Loucy (cell line): ENCODE measurements around the gene ANKRD60.

Source experiments
- H2AFZ ChIP-seq: fragments of 200-600 bp; sonication (generic); 2 replicates; pipeline ENCODE4 v1.6.0; 2016; ENCODE audit warnings: antibody characterized with exemption, mild to moderate bottlenecking, low read length, moderate library complexity
- H3F3A ChIP-seq: fragments of 200-600 bp; 2 replicates; pipeline ENCODE4 v1.6.0; 2016; ENCODE audit warnings: antibody characterized with exemption, low read depth, mild to moderate bottlenecking
- H3K27me3 ChIP-seq: fragments of 200-600 bp; sonication (generic); 2 replicates; pipeline ENCODE4 v1.6.1; 2014; ENCODE audit warnings: low read length, mild to moderate bottlenecking; ENCODE audit not compliant: insufficient read depth, poor library complexity, severe bottlenecking
- H3K36me3 ChIP-seq: fragments of 200-600 bp; sonication (generic); 2 replicates; pipeline ENCODE4 v1.6.1; 2016; ENCODE audit warnings: low read length; ENCODE audit not compliant: insufficient read depth
- H3K4me1 ChIP-seq: fragments of 200-600 bp; sonication (generic); 2 replicates; pipeline ENCODE4 v1.5.1; 2014; ENCODE audit warnings: low read length, mild to moderate bottlenecking; ENCODE audit not compliant: insufficient read depth, poor library complexity, severe bottlenecking
- H3K4me2 ChIP-seq: fragments of 200-600 bp; sonication (generic); 2 replicates; pipeline ENCODE4 v1.6.0; 2014; ENCODE audit warnings: antibody characterized with exemption, low read length, low read depth, mild to moderate bottlenecking; ENCODE audit not compliant: poor library complexity, severe bottlenecking
- H3K4me3 ChIP-seq: fragments of 200-600 bp; sonication (generic); 2 replicates; pipeline ENCODE4 v1.5.1; 2014; ENCODE audit warnings: low read length, mild to moderate bottlenecking, mixed read lengths; ENCODE audit not compliant: poor library complexity, severe bottlenecking
- H3K79me2 ChIP-seq: fragments of 200-600 bp; sonication (generic); 2 replicates; pipeline ENCODE4 v1.6.1; 2014; ENCODE audit warnings: low read length; ENCODE audit not compliant: insufficient read depth
- H3K9ac ChIP-seq: fragments of 200-600 bp; sonication (generic); 2 replicates; pipeline ENCODE4 v1.6.0; 2014; ENCODE audit warnings: mild to moderate bottlenecking, low read depth, low read length, moderate library complexity; ENCODE audit not compliant: poor library complexity, severe bottlenecking
- H3K9me2 ChIP-seq: fragments of 200-600 bp; sonication (generic); replicated peaks from 2 replicates; pipeline ENCODE4 v1.6.1; 2016; ENCODE audit warnings: low read depth, low read length, mixed read lengths
- H3K9me3 ChIP-seq: fragments of 200-600 bp; sonication (generic); 2 replicates; pipeline ENCODE4 v1.6.1; 2014; ENCODE audit warnings: mild to moderate bottlenecking, antibody characterized with exemption, low read length, low read depth; ENCODE audit not compliant: insufficient read depth
- H4K20me1 ChIP-seq: fragments of 200-600 bp; sonication (generic); 2 replicates; pipeline ENCODE4 v1.6.0; 2014; ENCODE audit warnings: antibody characterized with exemption, low read length, mild to moderate bottlenecking; ENCODE audit not compliant: insufficient read depth, poor library complexity, severe bottlenecking
- EZH2phosphoT487 ChIP-seq: fragments of 200-600 bp; IDR thresholded peaks from 2 replicates; pipeline ENCODE4 v1.6.1; 2018; ENCODE audit warnings: antibody characterized with exemption, mild to moderate bottlenecking, moderate library complexity, borderline replicate concordance
- TF ChIP-seq, protein P1 (sequence below): fragments of 200-600 bp; sonication (generic); conservative IDR thresholded peaks from 2 replicates; pipeline ENCODE4 v1.5.1; 2014; ENCODE audit warnings: mild to moderate bottlenecking, antibody characterized with exemption, low read length

Gene ANKRD60

DNA sequence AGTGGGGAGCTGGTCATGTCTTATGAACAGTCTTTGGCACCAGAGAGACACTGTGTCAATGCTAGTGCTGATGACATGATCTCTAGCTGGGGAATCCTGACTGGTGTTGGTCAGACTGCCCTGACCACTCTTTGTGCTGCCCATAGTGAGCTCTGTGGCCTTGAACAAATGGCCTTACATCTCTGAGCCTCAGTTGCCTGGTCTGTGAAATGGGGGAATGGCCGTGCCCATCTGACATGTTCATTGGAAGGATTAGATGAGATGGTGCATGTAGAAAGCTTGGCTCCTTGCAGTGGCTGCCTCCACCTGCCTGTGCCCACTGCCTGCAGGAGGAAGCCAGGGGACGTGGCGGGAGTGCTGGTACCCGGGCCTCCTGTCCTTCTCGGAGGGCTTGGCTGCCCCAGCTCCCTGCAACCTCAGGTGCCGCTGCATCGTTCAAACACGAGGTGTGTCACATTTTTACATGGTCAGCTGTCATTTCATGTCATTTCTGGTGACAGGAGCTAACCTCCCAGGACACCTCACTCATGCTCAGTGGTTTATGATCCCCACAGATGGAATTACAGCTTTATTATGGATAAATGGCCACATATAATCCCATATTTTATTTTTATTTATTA is 45.8 kb downstream of the ANKRD60 start:
- Histone ChIP-seq H2AFZ (no peak overlapping the region), H3K4me2 (no peak overlapping the region), H3K9ac (no peak overlapping the region), H3K4me3 (no peak overlapping the region), H3K9me3 (no peaks in the 10 kb centered on the region), H3F3A (no peaks in the 10 kb centered on the region), H3K27me3 (no peaks in the 10 kb centered on the region), H3K9me2 (no peaks in the 10 kb centered on the region), H3K36me3 (no peaks in the 10 kb centered on the region), H4K20me1 (no peaks in the 10 kb centered on the region), H3K4me1 (peaks cover 6% of the 10 kb centered on the region), H3K79me2 (no peaks in the 10 kb centered on the region)
- TF ChIP-seq, protein P1, sequence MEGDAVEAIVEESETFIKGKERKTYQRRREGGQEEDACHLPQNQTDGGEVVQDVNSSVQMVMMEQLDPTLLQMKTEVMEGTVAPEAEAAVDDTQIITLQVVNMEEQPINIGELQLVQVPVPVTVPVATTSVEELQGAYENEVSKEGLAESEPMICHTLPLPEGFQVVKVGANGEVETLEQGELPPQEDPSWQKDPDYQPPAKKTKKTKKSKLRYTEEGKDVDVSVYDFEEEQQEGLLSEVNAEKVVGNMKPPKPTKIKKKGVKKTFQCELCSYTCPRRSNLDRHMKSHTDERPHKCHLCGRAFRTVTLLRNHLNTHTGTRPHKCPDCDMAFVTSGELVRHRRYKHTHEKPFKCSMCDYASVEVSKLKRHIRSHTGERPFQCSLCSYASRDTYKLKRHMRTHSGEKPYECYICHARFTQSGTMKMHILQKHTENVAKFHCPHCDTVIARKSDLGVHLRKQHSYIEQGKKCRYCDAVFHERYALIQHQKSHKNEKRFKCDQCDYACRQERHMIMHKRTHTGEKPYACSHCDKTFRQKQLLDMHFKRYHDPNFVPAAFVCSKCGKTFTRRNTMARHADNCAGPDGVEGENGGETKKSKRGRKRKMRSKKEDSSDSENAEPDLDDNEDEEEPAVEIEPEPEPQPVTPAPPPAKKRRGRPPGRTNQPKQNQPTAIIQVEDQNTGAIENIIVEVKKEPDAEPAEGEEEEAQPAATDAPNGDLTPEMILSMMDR, result no peak
- TF ChIP-seq EZH2phosphoT487, result no peak

DNA sequence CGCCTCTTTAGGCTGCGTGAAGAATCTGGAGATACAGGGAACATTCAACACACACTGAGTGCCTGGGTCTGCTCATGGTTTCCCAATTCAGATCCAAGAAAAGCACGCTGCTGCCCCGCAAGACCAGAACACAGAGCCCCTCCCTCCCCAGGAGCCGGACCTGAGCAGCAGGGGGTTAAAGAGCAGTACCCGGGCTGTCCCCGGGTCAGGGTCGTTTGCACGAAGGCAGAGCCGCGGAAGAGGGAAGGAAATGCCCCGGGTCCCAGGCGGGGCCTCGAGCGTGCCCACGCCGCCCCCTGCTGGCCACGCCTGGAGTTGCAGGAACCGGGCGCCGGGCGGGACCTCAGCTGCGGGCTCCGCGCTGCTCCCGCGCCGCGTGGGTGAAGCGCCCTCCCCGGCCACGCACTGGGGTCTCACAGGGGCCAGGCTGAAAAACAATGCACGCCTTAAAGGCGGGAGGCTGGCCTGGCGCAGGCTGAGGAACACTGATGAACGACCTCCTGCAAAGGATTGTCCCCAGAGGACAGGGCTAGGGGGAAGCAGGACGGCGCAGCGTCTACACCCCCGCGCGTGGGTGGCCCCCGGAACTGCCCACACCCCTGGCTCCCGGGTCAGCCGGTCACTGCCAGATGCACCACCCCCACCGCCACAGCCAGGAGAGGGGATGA is 48.9 kb downstream of the ANKRD60 start:
- Histone ChIP-seq H3K79me2 (no peaks in the 10 kb centered on the region), H4K20me1 (no peaks in the 10 kb centered on the region), H3K36me3 (no peaks in the 10 kb centered on the region), H3K9me2 (no peaks in the 10 kb centered on the region), H3F3A (no peaks in the 10 kb centered on the region), H2AFZ (peak overlapping the region; percentile 98), H3K4me1 (peaks cover 6% of the 10 kb centered on the region), H3K4me2 (peak overlapping the region; percentile 67), H3K9ac (peak overlapping the region; percentile 28), H3K27me3 (no peaks in the 10 kb centered on the region), H3K9me3 (no peaks in the 10 kb centered on the region), H3K4me3 (peak overlapping the region; percentile 65)
- TF ChIP-seq EZH2phosphoT487, result no peak
- TF ChIP-seq, protein P1, result peak; percentile 87

DNA sequence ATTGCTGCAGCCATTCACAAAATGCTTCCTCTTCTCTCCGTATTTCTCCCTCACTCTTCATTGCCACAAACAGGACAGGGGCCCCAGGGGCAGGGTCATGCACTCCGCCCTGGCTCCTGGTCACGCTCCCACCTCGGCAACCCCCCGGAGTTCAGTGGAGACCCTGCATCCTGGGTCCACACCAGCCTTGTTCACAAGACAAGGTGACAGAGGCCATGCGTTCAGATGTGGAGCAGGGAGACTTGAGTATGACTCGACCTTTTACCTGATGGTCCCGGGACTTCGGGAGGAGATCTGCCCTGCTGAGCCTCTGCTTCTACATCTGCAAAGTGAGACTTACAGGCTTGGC is 49.4 kb downstream of the ANKRD60 start:
- Histone ChIP-seq H3K27me3 (no peaks in the 10 kb centered on the region), H3K9me3 (no peaks in the 10 kb centered on the region), H3K9ac (peak overlapping the region; percentile 28), H3K4me1 (peaks cover 6% of the 10 kb centered on the region), H3K36me3 (no peaks in the 10 kb centered on the region), H4K20me1 (no peaks in the 10 kb centered on the region), H3K4me2 (peak overlapping the region; percentile 67), H3K9me2 (no peaks in the 10 kb centered on the region), H3F3A (no peaks in the 10 kb centered on the region), H2AFZ (peak overlapping the region; percentile 98), H3K4me3 (peak overlapping the region; percentile 65), H3K79me2 (no peaks in the 10 kb centered on the region)
- TF ChIP-seq, protein P1, result no peak
- TF ChIP-seq EZH2phosphoT487, result no peak
